ENCODE measurements around the gene SYCP3.

DNA sequence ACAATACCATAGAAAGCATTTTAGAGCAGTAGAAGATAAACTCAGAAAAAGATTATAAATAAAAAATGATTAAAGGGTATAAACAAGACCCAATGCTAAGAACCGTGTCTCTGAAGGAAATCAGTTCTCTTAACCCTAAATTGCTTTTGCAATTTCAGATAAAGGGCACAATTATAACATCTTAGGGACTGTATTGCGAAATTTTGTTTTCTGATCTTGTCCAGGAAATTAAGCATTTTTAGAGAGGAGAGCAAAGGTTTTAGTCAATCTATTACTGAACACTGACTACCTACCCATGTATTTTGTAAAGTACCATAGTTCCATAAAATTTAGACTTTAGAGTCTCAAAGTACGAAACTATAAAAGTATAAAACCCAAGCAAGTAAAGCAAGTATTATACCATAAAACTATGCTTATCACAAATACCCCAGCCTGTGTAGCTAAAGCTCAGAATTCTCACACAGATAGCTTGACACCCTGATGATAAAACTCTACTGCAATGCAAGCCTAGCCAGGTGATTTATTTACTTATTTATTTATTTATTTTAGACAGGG, 48.6 kb downstream of the SYCP3 start:
- TF ChIP-seq, protein P1, sequence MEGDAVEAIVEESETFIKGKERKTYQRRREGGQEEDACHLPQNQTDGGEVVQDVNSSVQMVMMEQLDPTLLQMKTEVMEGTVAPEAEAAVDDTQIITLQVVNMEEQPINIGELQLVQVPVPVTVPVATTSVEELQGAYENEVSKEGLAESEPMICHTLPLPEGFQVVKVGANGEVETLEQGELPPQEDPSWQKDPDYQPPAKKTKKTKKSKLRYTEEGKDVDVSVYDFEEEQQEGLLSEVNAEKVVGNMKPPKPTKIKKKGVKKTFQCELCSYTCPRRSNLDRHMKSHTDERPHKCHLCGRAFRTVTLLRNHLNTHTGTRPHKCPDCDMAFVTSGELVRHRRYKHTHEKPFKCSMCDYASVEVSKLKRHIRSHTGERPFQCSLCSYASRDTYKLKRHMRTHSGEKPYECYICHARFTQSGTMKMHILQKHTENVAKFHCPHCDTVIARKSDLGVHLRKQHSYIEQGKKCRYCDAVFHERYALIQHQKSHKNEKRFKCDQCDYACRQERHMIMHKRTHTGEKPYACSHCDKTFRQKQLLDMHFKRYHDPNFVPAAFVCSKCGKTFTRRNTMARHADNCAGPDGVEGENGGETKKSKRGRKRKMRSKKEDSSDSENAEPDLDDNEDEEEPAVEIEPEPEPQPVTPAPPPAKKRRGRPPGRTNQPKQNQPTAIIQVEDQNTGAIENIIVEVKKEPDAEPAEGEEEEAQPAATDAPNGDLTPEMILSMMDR (conservative IDR thresholded peaks at IDR 0.05 in 1 of 2, IDR thresholded peaks at IDR 0.05 in 1 of 2; ENCODE audit: extremely low read depth in 1 of 2, insufficient read depth in 1 of 2, low read depth in 1 of 2, low read length in 2 of 2): no peak
- TF ChIP-seq EZH2 (IDR thresholded peaks at IDR 0.05; ENCODE audit: borderline replicate concordance, low read length): no peak
